ENCODE results near the gene S100A8.

- TF ChIP-seq CTCF (IDR thresholded peaks at IDR 0.05; ENCODE audit: low read depth, low read length) (no peak), POLR2A (IDR thresholded peaks at IDR 0.05; ENCODE audit: extremely low read depth, insufficient read length) (no peak), MYC (IDR thresholded peaks at IDR 0.05; ENCODE audit: low read depth, low read length) (no peak)
- TF ChIP-seq, protein P1, sequence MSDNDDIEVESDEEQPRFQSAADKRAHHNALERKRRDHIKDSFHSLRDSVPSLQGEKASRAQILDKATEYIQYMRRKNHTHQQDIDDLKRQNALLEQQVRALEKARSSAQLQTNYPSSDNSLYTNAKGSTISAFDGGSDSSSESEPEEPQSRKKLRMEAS (IDR thresholded peaks at IDR 0.05; ENCODE audit: low read depth, low read length): no peak
These were observed 24.6 kb downstream of the S100A8 start for GRCh38 chr1:153366261-153366660.

Data from NB4 (cell line).